Inferior parietal cortex (tissue), 1 donor: ENCODE measurements around the gene APOL3.
"Not testable (repeated sequence)": the region's sequence is repeated elsewhere in the genome, so short reads cannot be mapped to it uniquely, and the experiment has no call there.

Experiments used
- DNase-seq: peaks from one replicate; pipeline ENCODE4 v3.0.0-alpha.2; 2016; ENCODE audit errors: extremely low spot score

APOL3 gene

GRCh38 chr22:36161793-36162126, 1.2 kb upstream of the APOL3 start:
- not testable (repeated sequence) for DNase-seq

GRCh38 chr22:36156515-36157419, 3.8 kb downstream of the APOL3 start:
- DNase-seq, result peak; percentile 56

DNA sequence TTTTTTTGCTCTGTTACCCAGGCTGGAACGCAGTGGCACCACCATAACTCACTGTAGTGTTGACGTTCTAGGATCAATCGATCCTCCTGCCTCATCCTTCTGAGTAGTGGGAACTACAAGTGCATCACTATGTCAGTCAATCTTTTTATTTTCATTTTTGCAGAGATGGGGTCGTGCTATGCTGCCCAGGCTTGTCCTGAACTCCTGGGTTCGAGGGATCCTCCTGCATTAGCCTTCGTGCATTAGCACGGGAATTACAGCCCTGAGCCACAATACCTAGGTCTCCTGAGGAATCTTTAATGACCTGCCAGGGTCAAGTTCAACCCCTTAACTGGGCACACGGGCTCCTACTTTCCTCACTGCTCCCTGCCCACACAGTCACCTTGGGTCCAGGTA, 4.4 kb downstream of the APOL3 start:
- no peak for DNase-seq

DNA sequence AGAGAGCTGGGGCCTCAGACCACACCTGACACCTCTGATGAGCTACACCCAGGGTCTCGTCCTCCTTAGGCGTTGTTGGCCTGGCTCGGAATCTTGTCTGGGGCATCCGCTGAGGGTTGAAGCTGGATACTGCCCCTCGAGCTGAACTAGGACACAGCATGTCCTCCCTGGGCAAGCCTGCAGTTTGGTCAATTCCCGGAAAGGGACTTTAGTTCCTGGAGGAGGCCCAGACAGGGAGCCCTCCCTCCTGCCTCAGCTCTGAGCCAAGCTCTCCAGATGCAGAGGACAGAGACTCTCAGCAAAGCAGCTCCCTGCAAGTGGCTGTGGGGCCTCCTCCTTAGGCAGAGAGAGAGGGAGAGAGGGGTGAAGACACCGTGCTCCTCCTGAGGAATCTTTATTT, 4.9 kb downstream of the APOL3 start:
- no peak for DNase-seq

DNA sequence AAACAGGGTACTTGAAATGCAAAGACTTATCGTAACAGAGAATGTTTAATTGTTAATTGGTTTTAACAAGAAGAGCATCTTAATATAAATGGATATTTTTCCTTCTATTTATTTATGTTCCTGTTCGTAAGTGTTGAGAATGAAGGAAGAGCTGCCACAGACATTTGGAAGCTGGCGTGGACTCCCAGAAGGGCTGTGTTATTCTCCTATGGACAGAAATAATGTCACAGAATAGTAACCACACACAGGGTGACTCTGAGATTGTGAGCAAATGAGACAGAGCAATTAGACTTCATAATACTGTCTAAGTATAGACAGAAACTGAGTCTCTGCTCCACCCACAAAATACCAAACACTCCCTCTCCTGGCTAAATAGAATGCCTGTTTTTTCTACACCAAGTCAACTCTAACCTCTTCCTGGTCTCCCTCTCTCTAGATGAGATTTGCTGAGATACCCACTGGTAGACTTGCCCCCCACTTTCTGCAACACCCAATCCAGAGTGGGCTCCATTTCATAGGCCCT, 6.1 kb downstream of the APOL3 start:
- no peak for DNase-seq

DNA sequence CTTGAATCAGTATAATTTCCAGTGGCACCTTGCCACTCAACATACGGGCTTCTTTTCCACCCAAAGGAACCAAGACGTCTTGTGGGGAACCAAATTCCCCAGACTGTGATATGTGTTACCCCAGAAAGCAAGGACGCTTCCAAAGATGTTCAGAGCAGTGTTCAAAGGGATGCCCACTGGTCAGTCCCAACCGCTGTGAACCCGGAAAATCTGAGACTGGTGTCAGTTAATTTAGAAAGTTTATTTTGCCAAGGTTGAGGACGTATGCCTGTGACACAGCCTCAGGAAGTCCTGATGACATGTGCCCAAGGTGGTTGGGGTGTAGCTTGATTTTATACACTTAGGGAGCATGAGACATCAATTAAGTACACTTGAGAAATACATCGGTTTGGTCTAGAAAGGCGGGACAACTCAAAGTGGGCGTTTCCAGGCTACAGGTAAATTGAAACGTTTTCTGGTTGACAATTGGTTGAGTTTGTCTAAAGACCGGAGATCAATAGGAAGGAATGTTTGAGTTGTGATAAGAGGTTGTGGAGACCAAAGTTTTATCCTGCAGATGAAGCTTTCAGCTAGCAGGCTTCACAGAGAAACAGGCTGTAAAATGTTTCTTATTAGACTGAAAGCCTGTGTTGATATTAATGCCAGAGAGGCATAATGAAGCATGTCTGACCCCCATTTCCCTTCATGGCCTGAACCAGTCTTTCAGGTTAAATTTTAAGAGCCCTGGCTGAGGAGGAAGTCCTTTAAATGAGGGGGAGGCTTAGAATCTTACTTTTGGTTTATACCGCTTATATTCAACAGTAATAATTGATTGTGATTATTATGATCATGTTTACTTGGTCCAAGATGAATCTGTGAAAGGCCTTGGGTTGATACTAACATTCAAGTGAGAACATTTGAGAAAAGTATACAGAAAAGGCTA, 6.8 kb downstream of the APOL3 start:
- no peak for DNase-seq

- DNase-seq, result not testable (repeated sequence)
These were observed 7.7 kb downstream of the APOL3 start for GRCh38 chr22:36152821-36153220.

DNA sequence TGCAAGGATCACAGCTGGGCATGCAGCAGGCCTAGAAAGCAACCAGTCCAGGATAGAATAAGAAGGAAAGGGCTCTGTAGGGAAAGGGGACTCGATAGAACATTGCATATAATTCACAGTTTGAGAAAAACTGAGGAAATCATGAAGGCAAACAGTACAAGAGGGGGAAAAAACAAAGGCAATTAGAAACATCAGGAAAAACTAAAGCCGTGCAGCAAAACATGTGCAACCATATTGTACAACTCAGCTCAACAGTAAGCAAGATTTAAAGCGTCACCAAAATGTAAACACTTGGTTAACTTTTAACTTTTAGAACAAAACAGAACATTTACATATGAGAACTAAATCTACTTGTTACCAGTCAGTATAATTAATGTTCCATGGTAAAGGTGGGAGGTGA, 8.5 kb downstream of the APOL3 start:
- DNase-seq, result no peak

GRCh38 chr22:36151006-36151595, 9.5 kb downstream of the APOL3 start:
- no peak for DNase-seq

- DNase-seq, result no peak
These were observed 11.1 kb downstream of the APOL3 start for GRCh38 chr22:36149441-36149840.

- no peak for DNase-seq
These were observed 12.1 kb downstream of the APOL3 start for GRCh38 chr22:36148411-36148810.

DNA sequence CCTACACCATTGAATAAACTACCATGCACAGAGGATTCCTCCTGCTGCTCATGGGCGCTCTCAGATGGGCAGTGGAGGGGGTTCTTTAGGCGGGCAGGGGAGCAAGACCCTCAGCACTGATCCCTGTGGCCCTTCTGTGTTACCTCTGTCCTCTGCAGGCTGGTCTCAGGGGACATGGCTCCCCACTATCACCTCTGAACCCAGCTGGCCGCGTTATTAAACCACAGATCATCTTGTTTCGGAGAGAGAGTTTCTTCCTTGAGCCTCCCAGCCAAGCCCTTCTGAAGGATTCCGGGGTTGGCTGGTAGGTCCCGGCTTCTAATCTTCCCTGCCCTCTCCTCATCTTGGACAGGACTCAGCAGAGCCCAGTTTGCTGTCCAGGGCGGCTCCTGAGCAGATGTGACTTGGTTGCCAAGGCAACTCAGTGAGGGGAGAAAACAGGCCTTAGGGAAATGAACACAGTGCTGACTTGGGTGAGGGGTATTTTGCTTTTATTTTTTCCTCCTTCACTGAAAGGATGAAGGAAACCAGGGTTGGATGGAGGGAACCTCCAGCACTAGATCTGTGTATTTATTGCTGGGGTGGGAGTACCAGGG, 13.3 kb downstream of the APOL3 start:
- DNase-seq, result no peak

DNA sequence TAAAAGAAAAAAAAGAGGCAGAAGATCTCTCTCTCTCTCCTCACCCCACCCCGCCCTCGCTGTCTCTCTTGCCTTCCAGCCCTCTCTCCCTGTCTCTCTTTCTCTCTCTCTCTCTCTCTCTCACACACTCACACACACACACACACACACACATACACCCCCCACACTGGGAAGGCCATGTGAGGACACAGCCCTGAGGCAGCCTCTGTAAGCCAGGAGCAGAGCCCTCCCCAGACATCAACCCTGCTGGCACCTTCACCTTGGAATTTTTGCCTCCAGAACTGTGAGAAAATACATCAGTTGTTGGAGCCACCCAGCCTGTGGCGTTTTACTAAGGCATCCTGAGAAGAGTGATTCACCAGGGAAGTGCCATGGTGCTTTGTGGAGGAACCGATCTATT, 14.7 kb downstream of the APOL3 start:
- no peak for DNase-seq

DNA sequence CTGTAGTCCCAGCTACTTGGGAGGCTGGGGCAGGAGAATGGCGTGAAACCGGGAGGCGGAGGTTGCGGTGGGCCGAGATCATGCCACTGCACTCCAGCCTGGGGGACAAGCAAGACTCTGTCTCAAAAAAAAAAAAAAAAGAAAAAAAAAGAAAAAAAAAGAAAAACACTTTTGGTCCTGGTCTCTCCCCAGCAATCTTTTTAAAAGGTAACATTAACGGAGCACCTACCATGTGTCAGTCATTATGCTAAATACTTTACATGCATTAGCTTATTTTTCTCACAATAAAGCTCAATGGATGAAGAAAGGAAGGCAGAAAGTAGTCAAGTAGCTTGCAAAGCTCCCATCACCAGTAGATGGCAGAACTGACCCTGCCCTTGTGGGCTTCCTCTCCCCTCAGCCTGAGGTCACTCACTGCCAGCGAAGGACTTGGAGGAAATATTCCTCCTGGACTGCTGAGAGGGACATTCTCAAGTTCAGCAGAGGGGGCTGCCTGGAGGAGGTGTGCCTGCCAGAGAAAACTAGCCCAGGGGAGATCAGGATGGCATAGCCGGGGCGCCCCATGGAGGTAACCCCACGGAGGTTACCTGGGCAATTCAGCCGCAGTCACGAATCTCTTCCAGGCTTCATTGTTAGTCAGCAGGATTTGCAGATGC, 15.5 kb downstream of the APOL3 start:
- DNase-seq, result peak; percentile 66

DNA sequence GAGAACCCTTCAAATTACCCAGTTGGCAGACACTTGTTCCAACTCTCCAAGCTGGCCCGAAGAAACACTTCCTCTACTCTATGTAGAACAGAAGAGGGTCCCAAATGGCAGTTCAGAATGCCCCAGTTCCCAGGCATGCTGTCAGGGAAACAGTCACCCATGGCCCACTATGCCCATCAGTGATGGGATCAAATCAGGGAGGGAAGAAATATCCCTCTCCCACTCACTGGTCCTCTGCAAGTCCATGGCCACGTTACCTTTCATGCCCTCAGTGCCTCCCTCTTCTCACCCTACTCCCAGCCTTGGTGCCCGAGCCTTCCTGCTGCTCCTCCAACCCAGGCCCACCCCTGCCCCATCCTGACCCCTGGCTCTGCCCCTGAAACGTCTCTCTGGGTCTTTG, 16.6 kb downstream of the APOL3 start:
- no peak for DNase-seq

- DNase-seq, result no peak
These were observed 17.3 kb downstream of the APOL3 start for GRCh38 chr22:36143066-36143815.

DNA sequence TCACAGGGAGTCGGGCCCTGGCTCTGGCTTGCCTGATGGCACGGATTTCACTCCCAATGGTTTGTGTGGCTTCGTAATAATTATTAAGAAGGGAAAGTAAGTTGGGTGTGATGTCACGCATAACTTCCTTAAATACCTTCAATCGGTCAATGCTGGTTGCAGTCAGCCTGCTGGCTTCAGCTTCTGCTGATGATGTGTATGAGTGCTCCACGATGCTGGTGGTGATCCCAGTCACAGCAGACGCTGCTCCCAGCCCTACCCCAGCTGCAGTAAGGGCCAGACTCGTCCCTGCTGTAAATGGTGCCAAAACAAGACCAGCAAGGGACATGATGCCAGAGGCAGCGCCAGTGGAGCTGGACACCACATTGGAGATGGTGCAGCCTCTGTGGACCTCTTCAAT, 19.1 kb downstream of the APOL3 start:
- no peak for DNase-seq

- DNase-seq, result not testable (repeated sequence)
These were observed 21.8 kb downstream of the APOL3 start for GRCh38 chr22:36138709-36139108.

- no peak for DNase-seq
These were observed 23.6 kb downstream of the APOL3 start for GRCh38 chr22:36136988-36137387.

- no peak for DNase-seq
These were observed 24.1 kb downstream of the APOL3 start for GRCh38 chr22:36136475-36136874.
